Type B pancreatic cell (in vitro differentiated cells): ENCODE results near the gene BACH2. TPM values are rescaled to one million over a fixed set of nuclear protein-coding genes. Genes with fewer than 3 reads are reported as not detected.

Experiments used
- DNase-seq: peaks from one replicate; pipeline ENCODE4 v3.0.0; 2021; ENCODE audit warnings: mixed read lengths; ENCODE audit not compliant: unreplicated experiment; ENCODE audit errors: extremely low spot score
- H3K27ac Mint-ChIP-seq: 2 replicates; pipeline ENCODE4 v1.8.0; 2021; ENCODE audit warnings: mild to moderate bottlenecking, mixed read lengths
- H3K27me3 Mint-ChIP-seq: 2 replicates; pipeline ENCODE4 v1.8.0; 2021; ENCODE audit warnings: mixed read lengths
- H3K36me3 Mint-ChIP-seq: 2 replicates; pipeline ENCODE4 v1.8.0; 2021; ENCODE audit warnings: mixed read lengths
- H3K4me1 Mint-ChIP-seq: one replicate; pipeline ENCODE4 v1.8.0; 2021; ENCODE audit warnings: mixed read lengths; ENCODE audit not compliant: unreplicated experiment
- H3K4me3 Mint-ChIP-seq: 2 replicates; pipeline ENCODE4 v1.8.0; 2021; ENCODE audit warnings: mild to moderate bottlenecking, mixed read lengths
- H3K9me3 Mint-ChIP-seq: 2 replicates; pipeline ENCODE4 v1.8.0; 2021; ENCODE audit warnings: mixed read lengths
- CTCF ChIP-seq: fragments of 200-600 bp; sonication (generic); conservative IDR thresholded peaks from 2 replicates; pipeline ENCODE4 v1.5.0; 2021; ENCODE audit warnings: antibody characterized with exemption, mild to moderate bottlenecking
- total RNA-seq: library from RNA; stranded (reverse); gene quantifications from 2 replicates; pipeline ENCODE4 v1.2.1, GENCODE V29; 2021; ENCODE audit warnings: low replicate concordance

Gene BACH2
- total RNA-seq, 1 donor from 2014 or later = 33.5 TPM

- Mint-ChIP-seq H3K36me3 (no peaks in the 10 kb centered on the region), H3K9me3 (no peaks in the 10 kb centered on the region), H3K27ac (no peak overlapping the region), H3K4me3 (no peak overlapping the region), H3K27me3 (no peaks in the 10 kb centered on the region), H3K4me1 (peaks cover 42% of the 10 kb centered on the region)
- no peak for DNase-seq
- TF ChIP-seq CTCF = no peak
Measured at GRCh38 chr6:90186026-90186425, 110.6 kb downstream of the BACH2 start.

- peak overlapping the region; percentile 40 for H3K4me3 Mint-ChIP-seq
- no peak for DNase-seq
Measured at GRCh38 chr6:90184334-90185298, 112.0 kb downstream of the BACH2 start.

GRCh38 chr6:90183587-90184333 lies 112.9 kb downstream of the BACH2 start:
- no peak for DNase-seq
- Mint-ChIP-seq H3K36me3 (no peaks in the 10 kb centered on the region), H3K4me3 (no peak overlapping the region), H3K27me3 (no peaks in the 10 kb centered on the region), H3K27ac (peak overlapping the region; percentile 72), H3K9me3 (no peaks in the 10 kb centered on the region), H3K4me1 (peaks cover 42% of the 10 kb centered on the region)
- TF ChIP-seq CTCF = no peak

More at GRCh38 chr6:90184334-90185298, 112.0 kb downstream of the BACH2 start:
- H3K9me3 Mint-ChIP-seq = no peaks in the 10 kb centered on the region
- no peak for TF ChIP-seq CTCF
- H3K4me1 Mint-ChIP-seq = peaks cover 42% of the 10 kb centered on the region
- peak overlapping the region; percentile 72 for H3K27ac Mint-ChIP-seq
- no peaks in the 10 kb centered on the region for H3K27me3 Mint-ChIP-seq
- no peaks in the 10 kb centered on the region for H3K36me3 Mint-ChIP-seq

GRCh38 chr6:90180526-90180925 lies 116.1 kb downstream of the BACH2 start:
- H3K27me3 Mint-ChIP-seq = no peaks in the 10 kb centered on the region
- peaks cover 34% of the 10 kb centered on the region for H3K4me1 Mint-ChIP-seq
- no peaks in the 10 kb centered on the region for H3K9me3 Mint-ChIP-seq
- no peaks in the 10 kb centered on the region for H3K36me3 Mint-ChIP-seq
- DNase-seq = no peak
- H3K4me3 Mint-ChIP-seq = no peak overlapping the region
- H3K27ac Mint-ChIP-seq = no peak overlapping the region
- no peak for TF ChIP-seq CTCF

- no peak for DNase-seq
- H3K4me1 Mint-ChIP-seq = peaks cover 28% of the 10 kb centered on the region
- H3K36me3 Mint-ChIP-seq = peaks cover 4% of the 10 kb centered on the region
- no peaks in the 10 kb centered on the region for H3K27me3 Mint-ChIP-seq
- peak; percentile 73 for TF ChIP-seq CTCF
- H3K27ac Mint-ChIP-seq = no peak overlapping the region
- no peaks in the 10 kb centered on the region for H3K9me3 Mint-ChIP-seq
- no peak overlapping the region for H3K4me3 Mint-ChIP-seq
Measured at GRCh38 chr6:90179190-90180169, 117.2 kb downstream of the BACH2 start.
